GM19043 (cell line): ENCODE measurements around the gene JAKMIP2.
"Not testable (repeated sequence)": the region's sequence is repeated elsewhere in the genome, so short reads cannot be mapped to it uniquely, and the experiment has no call there.

Source experiments
- ATAC-seq: cut with Tn5 transposase; IDR thresholded peaks from one replicate; pipeline ENCODE4 v1.9.1; 2021; ENCODE audit warnings: low read depth; ENCODE audit not compliant: unreplicated experiment

Gene JAKMIP2

GRCh38 chr5:147666419-147666818 is 116.1 kb downstream of the JAKMIP2 start:
- no peak for ATAC-seq

DNA sequence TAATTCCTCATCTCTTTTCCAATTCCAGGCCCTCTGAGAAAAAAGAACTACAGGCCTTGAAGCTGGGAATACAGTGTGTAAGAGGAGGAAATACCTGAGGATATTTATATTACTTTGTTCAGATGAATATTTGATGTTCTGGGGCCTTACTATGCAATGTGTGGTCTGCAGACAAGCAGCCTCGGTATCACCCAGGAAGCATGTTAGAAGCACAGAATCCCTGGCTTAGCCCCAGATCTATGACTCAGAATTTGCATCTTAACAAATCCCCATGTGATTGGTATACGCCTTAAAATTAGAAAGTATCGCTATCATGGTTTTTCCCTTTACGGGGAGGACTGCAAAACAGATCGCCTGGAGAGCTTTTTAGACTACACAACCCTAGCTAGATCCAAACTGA is 121.0 kb downstream of the JAKMIP2 start:
- ATAC-seq = no peak

- ATAC-seq = no peak
Observed at GRCh38 chr5:147659166-147659929, 123.2 kb downstream of the JAKMIP2 start.

DNA sequence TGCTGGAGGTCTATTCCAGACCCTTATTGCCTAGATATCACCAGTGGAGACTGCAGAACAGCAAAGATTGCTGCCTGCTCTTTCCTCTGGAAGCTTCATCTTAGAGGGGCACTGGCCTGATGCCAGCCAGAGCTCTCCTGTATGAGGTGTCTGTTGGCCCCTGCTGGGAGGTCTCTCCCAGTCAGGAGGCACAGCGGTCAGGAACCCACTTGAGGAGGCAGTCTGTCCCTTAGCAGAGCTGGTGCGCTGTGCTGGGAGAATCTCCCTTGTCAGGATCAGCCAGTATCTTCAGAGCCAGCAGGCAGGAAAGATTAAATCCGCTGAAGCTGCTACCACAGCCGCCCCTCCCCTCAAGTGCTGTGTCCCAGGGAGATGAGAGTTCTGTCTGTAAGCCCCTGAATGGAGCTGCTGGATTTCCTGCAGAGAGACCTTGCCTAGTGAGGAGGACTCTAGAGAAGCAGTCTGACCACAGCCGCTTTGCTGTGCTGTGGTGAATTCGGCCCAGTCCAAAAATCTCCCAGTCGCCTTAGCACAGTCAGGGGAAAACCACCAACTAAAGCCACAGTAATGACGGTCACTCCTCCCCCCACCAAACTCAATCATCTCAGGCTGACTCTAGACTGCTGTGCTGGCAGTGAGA is 124.1 kb downstream of the JAKMIP2 start:
- no peak for ATAC-seq

- ATAC-seq = no peak
Observed at GRCh38 chr5:147648597-147648996, 133.9 kb downstream of the JAKMIP2 start.

DNA sequence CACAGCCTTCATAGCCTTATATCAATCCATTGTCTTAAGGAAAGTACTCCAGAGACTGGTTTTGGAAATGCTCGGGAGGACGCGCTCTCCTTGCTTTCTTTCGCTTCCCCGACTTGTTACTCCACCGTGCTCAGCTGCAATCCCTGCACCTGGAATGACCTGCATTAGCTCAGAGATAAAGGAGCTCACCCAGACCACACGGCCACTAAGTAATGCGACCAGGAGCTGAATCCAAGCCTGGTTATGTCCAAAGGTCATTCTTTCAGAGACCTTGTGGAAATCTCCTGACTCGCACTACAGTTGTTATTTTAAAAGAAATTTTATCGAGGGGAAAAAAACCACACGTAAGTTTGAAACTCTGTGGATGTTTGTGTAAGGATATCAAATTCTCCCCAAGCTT is 137.3 kb downstream of the JAKMIP2 start:
- ATAC-seq = no peak

- ATAC-seq = no peak
Observed at GRCh38 chr5:147644460-147644859, 138.1 kb downstream of the JAKMIP2 start.

DNA sequence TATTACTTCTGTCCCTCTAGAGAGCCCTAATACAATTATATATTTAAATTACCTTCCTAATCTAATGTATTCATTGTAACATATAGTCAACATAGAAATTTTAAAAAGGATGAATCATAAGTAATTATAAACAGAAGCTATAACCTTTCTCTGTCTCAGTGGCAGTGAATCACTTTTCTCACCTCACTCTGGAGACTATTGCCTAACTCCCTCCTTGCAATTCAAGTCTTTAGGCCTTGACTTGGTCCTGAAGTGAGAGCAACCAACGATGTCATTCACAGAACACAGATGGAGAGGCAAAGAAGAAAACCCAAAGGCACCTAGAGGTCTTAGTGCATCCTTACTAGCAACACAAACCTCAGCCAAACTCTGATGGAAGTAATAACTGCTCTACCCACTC is 139.4 kb downstream of the JAKMIP2 start:
- no peak for ATAC-seq

- no peak for ATAC-seq
Observed at GRCh38 chr5:147642666-147643065, 139.9 kb downstream of the JAKMIP2 start.

GRCh38 chr5:147639321-147639720 is 143.2 kb downstream of the JAKMIP2 start:
- ATAC-seq = no peak

DNA sequence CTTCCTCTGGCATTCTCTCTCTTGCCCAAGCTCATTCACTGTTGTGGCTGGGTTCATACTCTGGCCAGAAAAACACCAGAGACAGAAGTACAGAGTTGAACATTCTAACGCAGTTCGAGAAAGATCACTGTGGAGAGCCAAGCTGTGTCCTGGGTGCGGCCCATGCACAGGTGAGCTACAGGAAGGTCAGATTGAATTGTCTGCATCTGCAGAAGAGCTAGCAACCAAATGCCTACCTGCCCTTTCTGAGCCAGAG is 145.9 kb downstream of the JAKMIP2 start:
- ATAC-seq = no peak

- no peak for ATAC-seq
Observed at GRCh38 chr5:147635882-147636728, 146.4 kb downstream of the JAKMIP2 start.

- not testable (repeated sequence) for ATAC-seq
Observed at GRCh38 chr5:147635439-147635838, 147.1 kb downstream of the JAKMIP2 start.

GRCh38 chr5:147633173-147633572 is 149.4 kb downstream of the JAKMIP2 start:
- ATAC-seq = no peak

DNA sequence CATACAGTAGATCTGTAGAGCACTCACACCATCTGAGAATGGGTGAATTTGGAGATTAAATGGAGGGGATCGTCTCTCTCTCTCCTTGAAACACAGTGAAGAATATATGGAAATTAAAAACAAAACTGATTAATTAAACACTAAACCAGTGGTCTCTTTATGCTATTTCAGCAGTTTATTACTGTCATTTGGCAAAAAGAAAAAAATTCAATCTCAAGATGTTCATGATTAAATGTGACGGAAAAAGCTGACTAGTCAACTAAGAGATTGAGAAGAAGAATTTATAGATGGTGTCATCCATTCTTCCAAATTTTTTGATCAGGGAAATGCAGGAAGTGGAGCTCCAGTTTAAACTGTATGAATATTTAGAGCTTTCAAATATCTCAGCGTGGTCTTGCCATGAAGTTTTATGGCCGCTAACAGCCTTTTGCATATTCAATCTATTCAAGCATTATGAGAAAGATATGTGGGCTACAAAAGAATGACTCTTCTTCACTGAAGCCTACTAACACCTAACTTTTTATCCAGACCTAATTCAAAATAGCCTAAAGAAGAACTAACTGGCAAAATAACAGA is 151.0 kb downstream of the JAKMIP2 start:
- no peak for ATAC-seq

DNA sequence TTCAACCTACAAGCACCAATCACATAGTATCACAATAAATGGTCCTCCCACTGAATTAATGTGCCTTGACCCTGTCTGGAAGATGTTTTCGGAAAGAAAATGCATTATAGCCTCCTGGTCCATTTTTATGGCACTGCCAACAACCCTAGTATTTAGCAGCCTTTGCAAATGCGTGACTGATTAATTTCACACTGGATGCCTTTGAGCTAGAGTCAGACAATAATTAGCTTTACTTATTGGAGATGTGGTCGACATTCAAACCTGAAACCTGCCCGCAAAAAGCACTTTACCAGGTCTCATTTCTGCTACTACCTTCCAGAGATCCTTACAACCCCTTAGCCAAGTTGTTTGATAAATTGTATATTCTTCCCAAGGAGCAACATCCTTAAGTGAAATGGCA is 153.3 kb downstream of the JAKMIP2 start:
- no peak for ATAC-seq

- peak; percentile 84 for ATAC-seq
Observed at GRCh38 chr5:147628058-147628895, 154.3 kb downstream of the JAKMIP2 start.

- ATAC-seq = no peak
Observed at GRCh38 chr5:147626464-147626863, 156.1 kb downstream of the JAKMIP2 start.

DNA sequence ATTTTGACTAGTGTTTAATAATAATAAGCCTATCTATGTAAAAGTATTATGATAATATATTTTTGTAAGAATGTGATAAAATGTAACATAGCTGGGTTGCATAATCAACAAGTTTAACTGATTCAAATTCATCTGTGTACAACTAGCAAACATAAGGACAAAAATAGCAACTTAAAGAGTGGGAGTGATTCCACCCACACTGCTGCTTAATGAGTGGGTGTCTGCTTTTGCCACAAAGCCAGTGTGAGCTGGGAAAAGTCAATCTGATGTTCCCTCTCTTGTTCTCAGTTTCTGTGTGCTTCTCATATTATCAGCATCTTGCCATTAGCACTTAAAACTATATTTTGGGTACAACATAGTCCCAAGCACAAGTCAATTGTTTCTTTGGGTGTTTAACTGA is 161.5 kb downstream of the JAKMIP2 start:
- no peak for ATAC-seq

DNA sequence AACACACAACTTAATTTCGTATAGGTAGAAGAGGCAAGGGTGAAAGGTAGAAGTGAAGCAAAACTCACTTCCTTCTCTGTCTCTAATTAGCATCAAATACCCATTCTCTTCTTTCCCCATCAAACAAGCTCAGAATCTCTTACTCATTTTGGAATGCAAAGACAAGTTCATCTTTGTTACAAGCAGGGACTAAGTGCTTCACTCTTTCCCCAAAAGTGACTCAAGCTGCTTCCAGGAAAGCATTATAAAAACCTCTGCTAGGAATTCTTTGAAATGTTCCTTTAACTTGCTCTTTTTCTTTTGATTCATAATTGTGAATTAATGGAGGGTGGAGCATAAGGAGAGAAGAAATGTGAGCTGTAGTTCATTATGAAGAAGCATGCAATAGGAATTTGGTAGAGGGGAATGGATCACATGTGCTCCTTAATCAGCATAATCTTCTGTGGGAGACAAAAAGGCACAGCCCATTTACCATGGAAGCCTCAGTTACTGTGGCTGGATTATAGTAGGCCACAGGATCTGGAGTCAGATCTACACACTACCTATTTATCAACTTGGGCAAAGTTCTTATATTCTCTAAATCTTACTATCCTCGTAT is 163.1 kb downstream of the JAKMIP2 start:
- ATAC-seq = no peak
